ENCODE results near the gene TMEM266. TPM values are rescaled to one million over a fixed set of nuclear protein-coding genes. Genes with fewer than 3 reads are reported as not detected.
A peak's percentile ranks its signal among the peaks of the same experiment; 100 is the strongest.

The TMEM266 gene
- total RNA-seq, 1 experiment from 2014 or later: 5.4 TPM

DNA sequence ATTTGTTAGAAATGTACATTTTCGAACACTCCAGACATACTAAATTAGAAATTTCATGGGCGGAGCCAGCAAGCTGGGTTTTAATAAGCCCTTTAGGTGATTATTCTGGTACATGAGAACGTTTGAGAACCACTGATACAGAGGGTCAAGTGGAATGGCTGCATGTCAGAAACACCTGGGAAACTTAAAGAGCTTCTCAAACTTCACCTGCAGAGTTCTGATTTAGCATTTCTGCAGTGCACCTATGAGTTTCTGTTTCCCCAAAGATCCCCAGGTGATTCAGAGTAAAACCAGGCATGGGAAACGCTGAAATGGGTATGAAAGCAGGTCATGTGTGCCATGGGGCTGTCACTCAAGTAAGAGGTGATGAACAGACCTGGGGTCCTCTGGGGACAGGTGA is 68.1 kb downstream of the TMEM266 start:
- H3K27me3 ChIP-seq (ENCODE audit: control insufficient read depth, insufficient read depth, low read length): no peaks in the 10 kb centered on the region
- DNase-seq: no peak
- no peak overlapping the region for H3K4me3 ChIP-seq (ENCODE audit: insufficient read depth, low read depth, low read length)
- no peaks in the 10 kb centered on the region for H3K36me3 ChIP-seq (replicated peaks; ENCODE audit: control insufficient read depth, insufficient read depth, low read length)

DNA sequence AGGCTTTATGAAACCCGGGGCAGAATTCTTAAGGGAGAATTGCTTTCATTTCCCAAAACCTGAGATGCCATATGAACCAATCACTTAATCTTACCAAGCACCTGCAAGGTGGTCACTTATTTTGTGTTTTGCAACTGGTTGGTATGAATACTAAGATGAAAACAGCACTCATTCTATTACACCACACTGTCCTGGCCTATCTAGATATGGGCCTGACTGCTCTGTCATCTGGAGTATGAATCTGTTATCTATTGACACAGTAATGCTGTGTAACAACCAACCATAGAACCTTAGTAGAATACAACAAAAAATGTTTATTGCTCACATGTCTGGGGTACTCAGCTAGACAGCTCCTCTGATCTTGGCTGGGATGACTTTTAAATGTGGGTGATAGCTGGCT is 74.8 kb downstream of the TMEM266 start:
- Histone ChIP-seq H3K27me3 (ENCODE audit: control insufficient read depth, insufficient read depth, low read length) (no peaks in the 10 kb centered on the region; the same call in 1 of the 2 replicates), H3K4me3 (ENCODE audit: insufficient read depth, low read depth, low read length) (no peak overlapping the region), H3K36me3 (replicated peaks; ENCODE audit: control insufficient read depth, insufficient read depth, low read length) (no peaks in the 10 kb centered on the region)
- DNase-seq: no peak

DNA sequence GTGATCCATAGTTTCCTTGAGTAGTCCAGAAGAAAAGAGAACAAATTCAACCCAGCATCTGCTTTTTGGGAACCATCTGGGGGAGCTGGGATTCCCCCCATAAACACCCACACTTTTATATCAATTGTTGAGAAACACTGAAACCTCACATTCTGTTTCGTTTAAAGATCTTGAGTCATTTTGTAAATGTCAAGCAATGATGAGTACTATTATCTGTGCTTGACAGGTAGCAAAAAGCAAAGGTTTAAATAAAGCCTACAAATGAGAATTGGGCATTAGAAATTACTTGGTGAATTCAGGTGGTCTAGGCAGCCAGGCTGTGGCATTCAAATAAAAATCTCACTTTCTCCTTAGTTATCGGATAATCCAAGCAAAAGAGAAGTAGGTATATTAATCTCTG is 75.7 kb downstream of the TMEM266 start:
- DNase-seq: no peak
- no peak overlapping the region for H3K4me3 ChIP-seq (ENCODE audit: insufficient read depth, low read depth, low read length)
- H3K27me3 ChIP-seq (ENCODE audit: control insufficient read depth, insufficient read depth, low read length): no peaks in the 10 kb centered on the region; the same call in 1 of the 2 replicates
- no peaks in the 10 kb centered on the region for H3K36me3 ChIP-seq (replicated peaks; ENCODE audit: control insufficient read depth, insufficient read depth, low read length)

DNA sequence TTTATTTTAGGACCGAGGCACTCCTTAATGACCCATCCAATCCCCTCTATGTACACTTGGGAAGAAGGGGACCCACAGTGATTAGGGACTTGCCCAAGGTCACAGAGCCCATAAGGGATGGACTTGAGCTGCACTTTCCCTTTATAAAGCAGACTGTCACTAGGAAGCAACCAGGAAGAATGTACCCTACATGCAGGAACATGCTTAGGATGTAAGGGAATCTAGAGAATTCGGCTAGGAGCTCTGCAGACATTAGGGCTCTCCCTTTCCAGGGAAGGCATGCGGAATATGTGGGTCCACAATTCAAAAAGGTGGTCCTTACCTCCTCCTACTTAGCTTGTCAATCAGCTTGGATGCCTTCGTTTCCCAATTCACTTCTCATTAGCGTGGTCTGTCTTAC is 78.7 kb downstream of the TMEM266 start:
- H3K4me3 ChIP-seq (ENCODE audit: insufficient read depth, low read depth, low read length): no peak overlapping the region
- H3K27me3 ChIP-seq (ENCODE audit: control insufficient read depth, insufficient read depth, low read length): peaks cover 2% of the 10 kb centered on the region; the same call in 1 of the 2 replicates
- H3K36me3 ChIP-seq (replicated peaks; ENCODE audit: control insufficient read depth, insufficient read depth, low read length): no peaks in the 10 kb centered on the region
- no peak for DNase-seq

DNA sequence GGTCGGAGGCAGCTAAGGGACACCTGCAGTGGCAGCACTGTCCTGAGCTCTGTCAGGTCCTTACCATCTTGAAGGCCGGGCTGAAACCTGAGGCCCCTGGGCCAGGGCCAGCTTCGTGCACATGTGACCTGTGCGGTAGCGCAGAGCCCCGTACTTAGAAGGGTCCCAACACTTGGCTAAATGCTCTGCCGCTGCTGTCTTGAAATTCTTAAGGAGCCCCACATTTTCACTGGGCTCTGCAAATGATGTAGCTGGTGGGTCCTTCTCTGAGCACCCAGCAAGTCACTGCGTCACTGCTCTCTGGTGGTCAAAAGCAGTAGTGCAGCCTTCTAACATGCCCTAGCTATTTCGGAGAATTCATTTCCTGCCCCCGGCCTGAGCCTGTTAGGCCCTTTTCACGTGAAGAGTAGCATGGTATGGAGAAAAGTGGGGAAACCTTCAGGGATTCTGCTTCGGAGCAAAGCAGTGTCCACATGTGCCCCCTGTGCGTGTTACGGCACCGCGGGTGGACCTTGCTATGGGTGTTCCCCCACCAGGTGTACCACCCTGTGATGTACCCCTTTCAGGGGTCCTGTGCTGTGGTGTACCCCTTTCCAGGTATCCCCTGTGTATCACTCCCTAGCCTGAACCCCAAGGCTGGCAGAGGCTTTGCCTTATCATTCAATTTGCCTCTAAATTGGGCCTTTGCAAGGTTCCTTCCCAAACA is 79.7 kb downstream of the TMEM266 start:
- Histone ChIP-seq H3K27me3 (ENCODE audit: control insufficient read depth, insufficient read depth, low read length) (peaks cover 2% of the 10 kb centered on the region; the same call in 1 of the 2 replicates), H3K36me3 (replicated peaks; ENCODE audit: control insufficient read depth, insufficient read depth, low read length) (no peaks in the 10 kb centered on the region), H3K4me3 (ENCODE audit: insufficient read depth, low read depth, low read length) (no peak overlapping the region; the same call in 1 of the 2 replicates)
- peak; percentile 91 for DNase-seq

DNA sequence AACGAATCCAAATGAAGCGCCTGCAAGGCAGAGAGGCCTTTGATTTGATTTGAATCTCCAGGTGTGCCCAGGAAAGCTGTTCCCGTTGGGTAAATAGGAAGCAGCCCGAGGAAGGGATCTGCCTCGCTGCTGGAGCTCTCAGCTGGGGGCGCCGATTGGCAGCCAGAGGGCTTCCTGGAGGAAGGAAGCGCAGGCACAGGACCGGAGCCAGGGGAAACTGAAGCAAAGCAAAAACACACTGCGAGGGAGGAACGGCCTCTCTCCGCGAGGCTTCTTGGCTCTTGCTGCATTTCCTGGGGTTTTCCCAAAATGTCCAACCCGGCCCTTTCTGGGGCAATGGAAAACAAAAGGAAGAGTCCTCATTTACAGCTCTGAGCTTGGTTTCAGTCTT is 80.3 kb downstream of the TMEM266 start:
- no peaks in the 10 kb centered on the region for H3K36me3 ChIP-seq (replicated peaks; ENCODE audit: control insufficient read depth, insufficient read depth, low read length)
- DNase-seq: peak; percentile 68
- peaks cover 2% of the 10 kb centered on the region; the same call in 1 of the 2 replicates for H3K27me3 ChIP-seq (ENCODE audit: control insufficient read depth, insufficient read depth, low read length)
- H3K4me3 ChIP-seq (ENCODE audit: insufficient read depth, low read depth, low read length): peak overlapping the region; percentile 1; the same call in 1 of the 2 replicates

DNA sequence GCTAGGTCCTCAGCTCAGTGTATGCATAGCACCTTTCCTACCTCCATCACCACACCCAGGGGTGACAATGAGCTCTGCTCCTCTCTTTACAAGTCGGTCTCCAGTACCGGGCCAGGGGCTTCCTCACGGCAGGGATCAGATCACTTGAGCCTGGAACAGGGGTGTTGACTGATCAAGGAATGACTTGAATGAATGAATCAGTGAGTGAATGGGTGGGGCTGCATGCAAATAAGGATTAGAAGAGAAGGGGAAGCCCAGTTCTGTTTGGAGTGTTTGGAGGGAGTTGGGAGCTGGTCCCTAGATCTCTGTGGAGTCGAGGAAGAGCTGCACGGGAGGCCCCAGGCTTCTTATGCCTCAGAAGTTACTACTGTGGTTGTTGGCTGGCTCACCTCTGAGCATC is 87.0 kb downstream of the TMEM266 start:
- no peak overlapping the region for H3K4me3 ChIP-seq (ENCODE audit: insufficient read depth, low read depth, low read length)
- 0 out of 2 replicates have a peak, but pooled peaks cover 2% of the 10 kb centered on the region for H3K27me3 ChIP-seq (ENCODE audit: control insufficient read depth, insufficient read depth, low read length)
- DNase-seq: no peak
- no peaks in the 10 kb centered on the region for H3K36me3 ChIP-seq (replicated peaks; ENCODE audit: control insufficient read depth, insufficient read depth, low read length)

DNA sequence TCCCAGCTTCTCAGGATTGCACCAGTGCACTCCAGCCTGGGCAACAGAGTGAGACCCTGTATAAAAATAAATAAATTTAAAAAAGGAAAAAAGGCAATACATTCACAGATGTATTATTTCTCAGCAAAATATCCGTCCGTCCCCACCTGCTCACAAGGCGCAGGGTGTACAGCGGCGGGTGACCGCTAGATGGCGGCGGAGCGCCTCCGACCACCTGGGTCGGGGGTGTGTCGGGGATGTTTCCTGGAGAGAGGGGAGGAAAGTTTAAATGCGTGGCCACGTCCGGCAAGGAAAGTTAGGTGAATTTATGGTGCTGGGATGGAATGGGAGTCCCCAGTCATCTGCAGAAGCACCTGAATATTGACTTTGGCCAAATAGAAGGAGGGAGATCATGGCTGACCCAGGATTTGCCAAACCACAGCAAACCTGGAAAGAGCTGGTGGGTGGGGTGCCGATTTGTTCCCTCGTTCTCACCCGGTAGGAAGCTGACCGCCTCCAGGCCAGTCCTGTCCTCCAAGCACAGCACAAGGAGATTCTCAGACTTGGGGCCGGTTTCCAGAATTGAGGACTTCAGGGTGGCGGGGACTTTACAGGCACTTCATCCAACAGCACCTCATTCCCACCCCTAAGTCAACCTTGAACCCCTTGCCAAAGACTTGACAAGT is 88.3 kb downstream of the TMEM266 start:
- Histone ChIP-seq H3K4me3 (ENCODE audit: insufficient read depth, low read depth, low read length) (no peak overlapping the region), H3K36me3 (replicated peaks; ENCODE audit: control insufficient read depth, insufficient read depth, low read length) (no peaks in the 10 kb centered on the region), H3K27me3 (ENCODE audit: control insufficient read depth, insufficient read depth, low read length) (no peaks in the 10 kb centered on the region)
- DNase-seq: peak; percentile 91

DNA sequence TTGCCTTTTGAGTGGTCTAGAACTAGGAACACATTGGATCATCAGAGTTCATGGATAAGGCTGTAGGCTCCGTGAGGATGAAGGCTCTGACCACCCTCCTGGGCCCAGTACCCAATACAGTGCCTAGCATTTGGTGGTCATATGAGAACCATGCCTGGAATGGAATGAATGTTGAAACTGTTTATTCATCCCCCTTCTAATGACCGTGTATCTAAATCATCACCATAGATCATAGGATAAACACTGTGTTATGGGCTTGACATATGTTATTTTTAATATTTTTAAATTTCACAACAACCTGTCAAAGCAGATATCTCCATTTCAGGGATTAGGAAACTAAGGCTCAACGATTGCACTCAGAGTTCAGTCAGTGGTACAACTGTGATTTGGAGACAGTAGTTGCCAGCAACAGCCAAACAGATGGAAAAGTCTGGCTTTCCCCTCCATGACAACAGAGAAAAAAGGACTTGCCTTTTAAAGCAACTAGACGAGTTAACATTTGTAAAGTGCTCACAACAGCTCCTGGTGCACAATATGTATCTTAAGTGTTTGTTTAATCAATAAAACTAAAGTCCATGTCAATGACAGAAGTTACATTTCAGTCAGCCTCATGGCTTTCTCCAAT is 89.6 kb downstream of the TMEM266 start:
- no peaks in the 10 kb centered on the region for H3K27me3 ChIP-seq (ENCODE audit: control insufficient read depth, insufficient read depth, low read length)
- no peak for DNase-seq
- H3K36me3 ChIP-seq (replicated peaks; ENCODE audit: control insufficient read depth, insufficient read depth, low read length): no peaks in the 10 kb centered on the region
- H3K4me3 ChIP-seq (ENCODE audit: insufficient read depth, low read depth, low read length): no peak overlapping the region

DNA sequence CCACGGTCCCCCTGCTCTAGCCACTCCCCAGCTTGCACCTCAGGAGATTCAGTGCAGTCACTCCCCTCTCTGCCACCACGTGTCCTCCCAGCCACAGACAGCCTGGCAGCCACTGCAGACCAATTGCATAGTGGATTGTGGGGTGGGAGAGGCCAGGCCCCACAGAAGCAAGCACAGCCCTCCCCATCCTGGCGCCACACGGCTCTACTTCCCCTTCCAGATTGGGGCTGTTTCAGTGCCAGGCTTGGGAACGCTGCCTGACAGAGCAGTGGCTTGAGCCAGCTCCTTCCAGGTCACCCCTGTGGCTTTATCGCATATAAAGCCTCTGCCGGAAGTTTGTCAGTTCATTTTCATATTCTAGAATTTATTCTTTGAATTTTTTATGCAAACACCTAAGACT is 90.7 kb downstream of the TMEM266 start:
- no peaks in the 10 kb centered on the region for H3K36me3 ChIP-seq (replicated peaks; ENCODE audit: control insufficient read depth, insufficient read depth, low read length)
- no peaks in the 10 kb centered on the region for H3K27me3 ChIP-seq (ENCODE audit: control insufficient read depth, insufficient read depth, low read length)
- DNase-seq: no peak
- no peak overlapping the region for H3K4me3 ChIP-seq (ENCODE audit: insufficient read depth, low read depth, low read length)

DNA sequence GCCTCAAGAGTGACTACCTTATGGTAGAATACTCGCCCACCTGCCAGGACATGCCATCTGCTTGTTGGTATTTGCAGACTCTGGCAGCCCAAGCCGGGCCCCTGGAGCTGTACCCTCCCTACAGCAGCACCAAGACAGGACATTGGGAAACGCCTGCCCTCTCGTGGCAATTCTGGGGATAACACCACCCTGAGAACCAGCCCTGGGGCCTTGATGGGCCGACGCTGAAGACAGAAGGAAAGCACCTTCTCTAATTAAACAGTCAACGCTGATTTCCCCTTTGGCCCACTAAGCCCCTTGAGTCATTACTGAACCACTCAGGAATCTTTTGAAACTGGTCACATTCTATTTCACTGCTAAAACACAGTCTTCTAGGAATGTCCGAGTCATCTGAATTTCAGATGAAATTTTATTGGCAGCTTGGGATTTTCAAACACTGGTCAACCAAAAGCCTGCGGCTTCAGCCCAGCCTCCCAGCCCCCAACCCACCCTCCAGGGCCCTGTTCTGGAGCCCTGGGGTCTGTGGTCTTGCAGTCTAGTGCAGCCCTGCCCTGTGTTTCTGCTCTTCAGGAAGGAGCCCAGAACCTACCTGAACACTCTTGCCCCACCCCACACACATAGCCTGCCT is 91.3 kb downstream of the TMEM266 start:
- Histone ChIP-seq H3K36me3 (replicated peaks; ENCODE audit: control insufficient read depth, insufficient read depth, low read length) (no peaks in the 10 kb centered on the region), H3K4me3 (ENCODE audit: insufficient read depth, low read depth, low read length) (no peak overlapping the region), H3K27me3 (ENCODE audit: control insufficient read depth, insufficient read depth, low read length) (no peaks in the 10 kb centered on the region)
- DNase-seq: peak; percentile 95

DNA sequence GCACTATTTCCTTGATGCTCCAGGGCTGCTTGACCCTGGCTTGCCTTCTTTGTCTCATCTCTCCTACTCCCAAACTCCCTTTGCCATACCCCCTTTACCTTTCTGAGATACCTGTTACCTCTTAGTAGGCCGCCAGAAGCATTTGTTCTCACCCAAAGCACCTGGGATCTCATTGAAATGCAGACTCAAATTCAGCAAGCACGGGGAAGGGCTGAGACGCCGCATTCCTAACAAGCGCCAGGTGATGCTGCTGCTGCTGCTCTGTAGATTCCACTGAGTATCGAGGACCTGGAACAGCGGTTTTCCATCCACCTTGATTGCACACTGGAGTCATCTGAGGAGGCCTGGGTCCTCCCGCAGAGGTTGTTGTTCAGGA is 91.8 kb downstream of the TMEM266 start:
- peak; percentile 79 for DNase-seq
- Histone ChIP-seq H3K4me3 (ENCODE audit: insufficient read depth, low read depth, low read length) (no peak overlapping the region), H3K36me3 (replicated peaks; ENCODE audit: control insufficient read depth, insufficient read depth, low read length) (no peaks in the 10 kb centered on the region), H3K27me3 (ENCODE audit: control insufficient read depth, insufficient read depth, low read length) (no peaks in the 10 kb centered on the region)

DNA sequence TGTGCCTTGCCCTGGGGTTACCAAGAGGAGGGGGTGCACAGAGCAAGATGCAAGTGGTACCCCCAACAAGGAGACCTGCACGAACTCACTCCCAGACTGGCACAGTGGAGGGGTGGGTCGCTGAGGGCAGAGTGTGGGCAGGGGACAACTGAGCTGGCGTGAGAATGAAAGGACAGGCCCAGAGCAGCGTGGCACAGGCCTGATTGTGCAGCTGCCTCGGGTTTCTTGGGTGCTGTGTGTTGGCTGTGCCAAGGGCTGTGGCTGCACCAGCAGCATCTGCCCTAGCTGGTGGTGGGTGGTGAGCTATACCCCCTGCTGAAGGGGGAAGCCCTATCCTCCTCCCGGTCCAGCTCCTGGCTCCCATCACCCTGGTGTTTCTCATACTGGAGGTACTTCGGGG is 92.4 kb downstream of the TMEM266 start:
- no peaks in the 10 kb centered on the region for H3K27me3 ChIP-seq (ENCODE audit: control insufficient read depth, insufficient read depth, low read length)
- H3K36me3 ChIP-seq (replicated peaks; ENCODE audit: control insufficient read depth, insufficient read depth, low read length): no peaks in the 10 kb centered on the region
- no peak overlapping the region for H3K4me3 ChIP-seq (ENCODE audit: insufficient read depth, low read depth, low read length)

DNA sequence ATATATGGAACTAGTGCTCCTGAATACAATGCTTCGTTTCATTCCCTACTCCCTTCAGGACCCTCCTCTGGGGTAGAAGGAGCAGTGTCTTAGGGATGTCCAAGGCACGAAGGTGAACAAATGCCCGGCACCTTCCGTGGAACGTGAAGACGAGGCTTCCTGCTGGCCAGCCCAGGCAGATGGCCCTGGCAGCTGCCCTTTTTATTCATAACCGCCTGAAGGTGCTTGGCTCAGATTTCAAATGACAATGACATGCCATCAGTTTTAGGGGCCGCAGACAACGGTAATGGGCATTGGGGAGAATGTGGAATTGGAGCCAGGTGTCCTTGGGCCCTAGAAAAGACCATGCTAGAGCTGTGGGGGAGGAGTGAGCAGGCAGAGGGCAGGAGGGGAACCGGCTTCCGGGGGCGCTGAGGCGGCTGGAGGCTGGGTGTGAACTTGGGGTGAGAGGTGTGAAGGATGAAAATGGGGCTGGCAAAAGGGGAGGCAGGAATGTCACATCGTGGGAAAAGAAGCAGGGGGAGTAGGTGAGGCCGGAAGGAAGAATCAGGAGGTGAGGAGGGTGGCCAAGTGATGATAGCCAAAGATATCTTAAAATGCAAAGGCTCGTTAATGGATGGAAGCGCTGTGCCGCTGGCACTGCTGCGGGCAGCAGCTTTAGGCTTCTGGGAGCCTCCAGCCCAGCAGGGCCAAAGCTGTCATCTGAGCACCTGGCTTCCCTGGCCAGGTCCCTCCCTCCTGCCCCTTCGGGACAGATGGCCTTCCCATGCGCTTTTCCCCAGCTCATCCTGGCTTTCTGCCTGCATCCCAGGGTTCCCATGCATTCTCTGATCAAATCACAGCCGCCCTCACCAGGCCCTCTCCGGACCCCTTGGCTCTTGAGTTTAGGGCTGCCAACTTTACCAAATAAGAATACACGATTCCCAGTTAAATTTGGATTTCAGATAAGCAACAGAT is 93.7 kb downstream of the TMEM266 start:
- Histone ChIP-seq H3K27me3 (ENCODE audit: control insufficient read depth, insufficient read depth, low read length) (no peaks in the 10 kb centered on the region), H3K36me3 (replicated peaks; ENCODE audit: control insufficient read depth, insufficient read depth, low read length) (no peaks in the 10 kb centered on the region), H3K4me3 (ENCODE audit: insufficient read depth, low read depth, low read length) (no peak overlapping the region)
- DNase-seq: peak; percentile 54

More for the DNA sequence above, 92.4 kb downstream of the TMEM266 start:
- no peak for DNase-seq

All from H7 (cell line).